Stomach (tissue), 9 donors: ENCODE results near the gene UPF1. TPM values are rescaled to one million over a fixed set of nuclear protein-coding genes. Genes with fewer than 3 reads are reported as not detected.

ENCODE experiments used
- DNase-seq, 2 donors: peaks; one replicate each; pipeline versions ENCODE4 v3.0.0 to v3.0.0-alpha.2; 2013 to 2019
- H3K27ac ChIP-seq, 5 donors: fragments of 200-600 bp in 4 of 5; sonication (generic) in 4 of 5; one replicate each; pipeline ENCODE4 v1.5.1; 2013 to 2019; ENCODE audit warnings: mild to moderate bottlenecking in 1 of 5, moderate library complexity in 1 of 5
- H3K27me3 ChIP-seq, 3 donors: fragments of 200-600 bp; sonication (generic); one replicate each; pipeline ENCODE4 v1.5.1; 2017 to 2019; ENCODE audit warnings: mixed run types in 1 of 3
- H3K36me3 ChIP-seq, 4 donors: fragments of 200-600 bp; sonication (generic); 1 replicate in 3 of 4; 2 replicates in 1 of 4; pipeline ENCODE4 v1.5.1; 2016 to 2019
- H3K4me1 ChIP-seq, 4 donors: fragments of 200-600 bp; sonication (generic); one replicate each; pipeline ENCODE4 v1.5.1; 2016 to 2019
- H3K4me3 ChIP-seq, 4 donors: fragments of 200-600 bp; sonication (generic) in 3 of 4; one replicate each; pipeline ENCODE4 v1.5.1; 2016 to 2019; ENCODE audit warnings: mild to moderate bottlenecking in 1 of 4
- H3K9me3 ChIP-seq, 4 donors: fragments of 200-600 bp; sonication (generic); one replicate each; pipeline ENCODE4 v1.5.1; 2016 to 2019
- CTCF ChIP-seq, 7 experiments: fragments of 450-650 bp in 4 of 7; fragments of 200-600 bp in 3 of 7; sonication (generic) in 3 of 7; IDR thresholded peaks; one replicate each; pipeline ENCODE4 v1.5.1; 2016 to 2019; ENCODE audit warnings: antibody characterized with exemption in 7 of 7, control low read depth in 2 of 7, mild to moderate bottlenecking in 1 of 7
- EP300 ChIP-seq: sonication (generic); formaldehyde crosslinking; IDR thresholded peaks from one replicate; pipeline ENCODE4 v1.6.1; 2017; ENCODE audit warnings: antibody characterized with exemption
- POLR2A ChIP-seq, 4 donors: fragments of 450-650 bp; IDR thresholded peaks; one replicate each; pipeline ENCODE4 v1.6.1; 2016; ENCODE audit warnings: antibody characterized with exemption in 4 of 4, control low read depth in 2 of 4, mild to moderate bottlenecking in 1 of 4, moderate library complexity in 1 of 4
- POLR2AphosphoS5 ChIP-seq, 3 donors: sonication (generic); formaldehyde crosslinking; IDR thresholded peaks; one replicate each; pipeline ENCODE4 v1.6.1; 2016; ENCODE audit warnings: antibody characterized with exemption in 3 of 3
- WGBS, 5 donors: extraction: QIAGEN DNeasy Blood & Tissue Kit in 3 of 5; methylation state at CpG; one replicate each; pipeline versions ENCODE4 v1.1.5 to v1.1.7; 2013 to 2018; 5-methylcytosine and 5-hydroxymethylcytosine counted together
- intact Hi-C: fragments of 100-400 bp; cut with DNase I; formaldehyde crosslinking; loops from one replicate; pipeline ENCODE4 v1.15.1; 2023; ENCODE audit warnings: low total_unique reads
- polyA plus RNA-seq, 3 donors: library from polyadenylated mRNA; stranded (reverse); fragments of 200-250 nt; gene quantifications; one replicate each; pipeline ENCODE4 v1.2.3, GENCODE V29; 2013
- total RNA-seq, 5 donors: library from RNA; depleted of rRNA; stranded (reverse); fragments of >200 nt; gene quantifications; one replicate each; pipeline versions ENCODE4 v1.1.0 to v1.2.3, GENCODE V29; 2014 to 2016
- donor health status: healthy with polysubstance abuse.
- donor health status: Bipolar disorder and iron deficiency.
- donor health status: healthy.

The UPF1 gene
- total and polyA plus RNA-seq, 8 donors, result 26.3 to 111 (median 38.7) TPM

DNA sequence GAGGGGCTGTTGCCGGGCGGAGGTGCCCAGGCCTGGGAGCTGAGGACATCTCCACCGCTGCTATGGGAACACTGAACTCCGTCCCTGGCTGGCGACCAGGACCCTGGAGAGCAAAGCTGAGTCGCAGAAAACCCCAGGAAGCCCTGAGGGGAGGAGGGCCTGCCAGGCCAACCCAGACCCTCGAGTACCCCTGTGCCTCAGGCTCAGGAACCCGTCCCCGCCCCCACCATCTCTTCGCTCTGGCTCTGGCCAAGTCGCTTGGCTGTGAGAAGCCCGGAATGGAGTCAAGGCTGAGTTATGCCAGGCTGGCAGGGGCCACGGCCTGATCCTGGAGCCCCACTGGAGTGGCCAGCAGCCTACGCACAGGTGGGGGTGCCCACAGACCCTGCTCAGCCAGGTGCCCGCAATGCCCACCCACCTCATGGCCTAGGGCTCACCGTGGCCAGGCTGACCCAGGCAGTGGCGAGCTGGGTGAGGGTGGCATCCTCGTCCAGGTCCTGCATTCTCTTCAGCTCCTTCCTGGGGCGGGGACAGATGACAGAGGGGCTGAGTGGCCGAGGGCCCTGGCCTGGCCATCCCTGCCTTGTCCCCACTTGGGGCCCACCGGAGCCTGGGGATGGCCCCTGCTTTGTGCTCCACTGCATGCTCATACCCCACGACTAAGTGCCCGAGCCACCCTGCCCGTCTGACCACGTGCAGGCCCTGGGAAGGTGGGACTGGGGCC, 72.7 kb downstream of the UPF1 start:
- Histone ChIP-seq H3K9me3 (no peaks in the 10 kb centered on the region), H3K4me1 (no peaks in the 10 kb centered on the region), H3K27me3 (no peaks in the 10 kb centered on the region), H3K4me3 (no peak overlapping the region), H3K36me3 (peaks cover 69 to 92% (median 90%) of the 10 kb centered on the region in 4 donors), H3K27ac (no peak overlapping the region)
- intact Hi-C loops, result no loop called here
- TF ChIP-seq POLR2A (IDR thresholded peaks at IDR 0.05), result no peak
- no peak for TF ChIP-seq EP300
- TF ChIP-seq POLR2AphosphoS5 (IDR thresholded peaks at IDR 0.05), result no peak
- TF ChIP-seq CTCF (IDR thresholded peaks at IDR 0.05), result no peak
- no peak for DNase-seq
- 91 to 95% (median 94%) methylated on average over 6 to 25 of the region's 25 CpGs for WGBS, 5 donors

DNA sequence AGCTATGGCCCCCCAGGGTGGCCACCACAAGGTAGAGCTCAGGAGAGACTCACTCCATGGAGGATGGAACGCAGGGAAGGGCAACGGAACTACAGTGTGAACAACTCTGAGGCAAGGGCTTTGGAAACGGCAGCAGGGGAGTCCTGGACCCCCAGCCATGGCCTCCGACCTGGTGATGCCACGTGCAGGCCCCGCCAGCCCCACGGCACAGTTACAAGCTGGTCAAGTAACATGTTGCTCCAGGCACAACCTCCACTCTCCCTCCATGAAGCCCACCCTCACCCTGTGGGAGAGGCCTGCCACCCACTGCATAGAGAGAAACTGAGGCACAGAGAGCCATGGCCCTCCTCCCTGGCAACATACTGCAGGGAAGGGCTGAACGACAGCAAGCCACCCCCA, 73.3 kb downstream of the UPF1 start:
- Histone ChIP-seq H3K9me3 (no peaks in the 10 kb centered on the region), H3K4me3 (no peak overlapping the region), H3K27me3 (no peaks in the 10 kb centered on the region), H3K36me3 (peaks cover 64 to 92% (median 90%) of the 10 kb centered on the region in 4 donors), H3K27ac (no peak overlapping the region), H3K4me1 (no peaks in the 10 kb centered on the region)
- intact Hi-C loops, result no loop called here
- TF ChIP-seq EP300 (no peak), POLR2A (IDR thresholded peaks at IDR 0.05) (no peak), POLR2AphosphoS5 (IDR thresholded peaks at IDR 0.05) (no peak), CTCF (IDR thresholded peaks at IDR 0.05) (no peak)
- no peak for DNase-seq
- 87 to 94% (median 90%) methylated on average over 5 to 8 of the region's 8 CpGs for WGBS, 5 donors

DNA sequence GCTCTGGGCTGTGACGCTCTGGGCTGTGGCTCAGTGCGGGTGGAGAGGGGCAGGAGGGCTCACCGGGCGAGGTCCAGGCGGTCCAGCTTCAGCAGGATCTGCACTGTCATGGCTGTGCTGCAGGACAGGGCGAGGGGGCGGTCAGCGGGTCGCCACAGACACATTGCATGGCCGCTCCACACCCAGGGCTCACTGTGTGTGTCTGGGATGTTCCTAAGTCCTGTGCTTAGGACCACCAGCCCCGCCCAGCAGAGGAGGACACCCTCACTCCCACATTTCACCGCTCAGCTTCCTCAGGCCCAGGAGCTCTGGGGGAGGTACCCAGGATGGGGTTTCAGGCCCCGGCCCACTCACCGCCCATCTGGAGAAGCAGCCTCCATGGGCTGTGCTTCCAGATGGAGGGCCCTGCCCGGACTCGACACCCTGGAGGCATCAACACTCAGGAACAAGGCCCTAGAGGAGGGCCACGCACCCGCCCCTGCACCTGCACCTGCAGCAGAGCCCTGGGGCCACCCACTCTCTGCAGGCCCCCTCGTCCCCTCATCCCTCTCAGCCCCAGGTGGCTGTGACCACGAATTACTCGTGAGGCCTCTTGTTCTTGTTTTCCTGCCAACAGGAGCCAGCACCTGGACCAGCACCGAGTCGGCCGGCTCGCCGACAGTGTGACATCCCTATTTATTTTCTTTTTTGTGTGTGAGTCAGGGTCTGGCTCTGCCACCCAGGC, 73.9 kb downstream of the UPF1 start:
- Histone ChIP-seq H3K4me3 (no peak overlapping the region), H3K9me3 (no peaks in the 10 kb centered on the region), H3K27ac (no peak overlapping the region), H3K36me3 (peaks cover 64 to 92% (median 90%) of the 10 kb centered on the region in 4 donors), H3K4me1 (no peaks in the 10 kb centered on the region), H3K27me3 (no peaks in the 10 kb centered on the region)
- TF ChIP-seq EP300 (no peak), POLR2AphosphoS5 (IDR thresholded peaks at IDR 0.05) (no peak), POLR2A (IDR thresholded peaks at IDR 0.05) (no peak), CTCF (IDR thresholded peaks at IDR 0.05) (no peak)
- no peak for DNase-seq
- intact Hi-C loops, result no loop called here
- WGBS, 5 donors, result 87 to 95% (median 93%) methylated on average over 17 to 26 of the region's 26 CpGs

DNA sequence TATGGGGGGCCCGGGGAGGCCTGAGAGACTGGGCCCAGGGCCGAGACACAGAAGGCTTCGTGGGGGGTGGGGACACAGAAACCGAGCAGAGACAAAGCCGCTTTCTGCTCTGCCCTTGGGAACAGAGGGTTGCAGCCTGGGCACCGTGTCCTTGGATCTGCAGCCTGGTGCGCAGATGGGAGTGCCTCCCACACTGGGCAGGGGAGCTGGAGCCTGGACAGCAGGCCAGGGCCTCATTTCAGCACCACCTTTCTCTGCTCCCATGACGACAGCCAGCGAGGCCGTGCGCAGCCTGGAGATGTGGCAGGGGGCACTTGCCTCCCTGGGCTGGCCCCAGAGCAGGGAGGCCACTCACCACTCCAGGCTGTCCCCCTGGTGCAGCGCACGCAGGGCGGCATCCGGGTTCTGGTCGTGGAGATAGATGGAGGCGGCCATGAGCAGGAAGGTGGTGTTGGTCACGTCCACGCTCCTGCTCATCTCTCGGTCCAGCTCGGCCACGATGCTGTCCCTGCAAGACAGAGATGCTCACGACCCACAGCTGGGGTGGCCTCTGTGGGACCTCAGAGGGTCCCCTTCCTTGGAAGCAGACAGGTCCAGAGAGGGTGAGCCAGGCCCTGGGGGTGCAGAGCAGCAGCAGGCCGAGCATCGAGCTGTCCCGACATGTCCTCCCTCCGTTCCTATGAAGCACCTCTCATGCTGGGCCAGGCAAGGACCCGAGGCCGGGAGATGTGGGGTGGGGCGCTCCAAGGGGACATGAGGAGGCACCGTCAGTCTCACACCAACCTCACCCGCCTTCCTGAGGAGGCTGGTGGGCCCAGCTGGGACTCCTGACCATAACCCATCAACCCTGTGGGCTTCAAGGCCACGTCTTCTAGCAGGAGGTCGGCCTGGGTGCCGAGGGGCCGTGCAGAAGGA, 75.1 kb downstream of the UPF1 start:
- Histone ChIP-seq H3K36me3 (peaks cover 61 to 91% (median 89%) of the 10 kb centered on the region in 4 donors), H3K4me3 (no peak overlapping the region), H3K27ac (no peak overlapping the region), H3K4me1 (no peaks in the 10 kb centered on the region), H3K9me3 (no peaks in the 10 kb centered on the region), H3K27me3 (no peaks in the 10 kb centered on the region)
- DNase-seq, result no peak
- TF ChIP-seq EP300 (no peak), CTCF (IDR thresholded peaks at IDR 0.05) (no peak), POLR2AphosphoS5 (IDR thresholded peaks at IDR 0.05) (no peak), POLR2A (IDR thresholded peaks at IDR 0.05) (no peak)
- WGBS, 5 donors, result 88 to 96% (median 92%) methylated on average over 24 to 36 of the region's 36 CpGs
- intact Hi-C loops, result no loop called here
